OCI-LY3 (cell line): ENCODE measurements around the gene ZNF182.

Experiments
- EZH2phosphoT487 ChIP-seq: fragments of 200-600 bp; shearing (Covaris generic); IDR thresholded peaks from 2 replicates; pipeline ENCODE4 v1.6.1; 2018; ENCODE audit warnings: antibody characterized with exemption, mixed run types, low read depth
- TF ChIP-seq, protein P1 (sequence below): fragments of 200-600, 300-600 bp; sonication (generic); IDR thresholded peaks from 2 replicates; pipeline ENCODE4 v1.5.1; 2014; ENCODE audit warnings: antibody characterized with exemption, low read length, low read depth

DNA sequence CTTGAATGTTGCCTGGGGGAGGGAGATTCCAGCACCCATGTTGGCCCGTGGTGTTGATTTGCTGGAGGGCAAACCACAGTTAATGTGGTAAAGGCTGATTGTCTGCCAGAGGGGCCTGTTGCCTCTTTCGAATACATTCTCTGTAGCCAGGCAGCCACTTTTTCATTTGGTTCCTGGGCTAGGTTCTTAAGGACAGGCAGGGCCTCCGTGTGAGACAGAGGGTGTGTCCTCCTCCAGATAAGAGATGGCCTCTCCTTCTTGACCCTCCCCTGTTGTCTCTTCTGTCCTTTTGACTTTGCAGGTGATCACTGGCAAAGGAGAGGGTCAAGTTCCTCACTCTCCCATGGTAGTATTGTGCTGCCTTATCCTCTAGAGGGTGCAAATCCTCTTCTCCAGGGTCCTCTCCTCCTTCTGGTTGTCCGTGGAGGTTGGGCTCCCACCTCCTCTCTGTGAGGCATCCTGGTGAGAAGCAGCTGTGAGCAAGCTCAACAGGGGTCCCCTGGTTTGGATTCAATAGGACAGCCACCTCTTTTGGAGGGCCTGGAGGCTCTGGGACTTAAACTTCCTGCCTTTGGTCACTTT is 44.9 kb downstream of the ZNF182 start:
- TF ChIP-seq, protein P1, sequence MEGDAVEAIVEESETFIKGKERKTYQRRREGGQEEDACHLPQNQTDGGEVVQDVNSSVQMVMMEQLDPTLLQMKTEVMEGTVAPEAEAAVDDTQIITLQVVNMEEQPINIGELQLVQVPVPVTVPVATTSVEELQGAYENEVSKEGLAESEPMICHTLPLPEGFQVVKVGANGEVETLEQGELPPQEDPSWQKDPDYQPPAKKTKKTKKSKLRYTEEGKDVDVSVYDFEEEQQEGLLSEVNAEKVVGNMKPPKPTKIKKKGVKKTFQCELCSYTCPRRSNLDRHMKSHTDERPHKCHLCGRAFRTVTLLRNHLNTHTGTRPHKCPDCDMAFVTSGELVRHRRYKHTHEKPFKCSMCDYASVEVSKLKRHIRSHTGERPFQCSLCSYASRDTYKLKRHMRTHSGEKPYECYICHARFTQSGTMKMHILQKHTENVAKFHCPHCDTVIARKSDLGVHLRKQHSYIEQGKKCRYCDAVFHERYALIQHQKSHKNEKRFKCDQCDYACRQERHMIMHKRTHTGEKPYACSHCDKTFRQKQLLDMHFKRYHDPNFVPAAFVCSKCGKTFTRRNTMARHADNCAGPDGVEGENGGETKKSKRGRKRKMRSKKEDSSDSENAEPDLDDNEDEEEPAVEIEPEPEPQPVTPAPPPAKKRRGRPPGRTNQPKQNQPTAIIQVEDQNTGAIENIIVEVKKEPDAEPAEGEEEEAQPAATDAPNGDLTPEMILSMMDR: peak; percentile 39
- no peak for TF ChIP-seq EZH2phosphoT487
